ENCODE data around the gene SQOR.

The SQOR gene

DNA sequence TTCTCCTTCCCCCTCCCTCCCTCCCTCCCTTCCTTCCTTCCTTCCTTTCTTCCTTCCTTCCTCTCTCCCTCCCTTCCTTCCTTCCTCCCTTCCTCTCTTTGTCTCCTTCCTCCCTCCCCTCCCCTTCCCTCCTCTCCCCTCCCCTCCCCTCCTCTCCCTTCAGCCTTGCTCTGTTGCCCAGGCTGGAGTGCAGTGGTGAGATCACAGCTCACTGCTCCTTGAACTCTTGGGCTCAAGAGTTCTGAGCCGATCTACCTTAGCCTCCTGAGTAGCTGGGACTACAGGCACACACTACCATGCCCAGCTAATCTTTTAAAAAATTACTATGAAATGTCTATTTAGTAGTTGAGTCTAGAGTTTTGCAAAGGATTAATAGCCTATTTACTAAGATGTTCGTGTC, 32.2 kb downstream of the SQOR start:
- Histone ChIP-seq H3K9ac (ENCODE audit: low read length) (no peak overlapping the region), H3K4me3 (ENCODE audit: low read length) (no peak overlapping the region), H3K4me1 (ENCODE audit: low read length) (no peaks in the 10 kb centered on the region), H3K79me2 (ENCODE audit: low read length) (no peaks in the 10 kb centered on the region), H4K20me1 (ENCODE audit: insufficient read depth, low read length) (no peaks in the 10 kb centered on the region), H2AFZ (ENCODE audit: low read depth, low read length) (no peak overlapping the region), H3K4me2 (ENCODE audit: low read length) (no peak overlapping the region), H3K9me3 (ENCODE audit: insufficient read depth, low read length) (no peaks in the 10 kb centered on the region), H3K27me3 (ENCODE audit: low read depth, low read length) (no peaks in the 10 kb centered on the region), H3K36me3 (replicated peaks; ENCODE audit: low read depth, low read length) (no peaks in the 10 kb centered on the region), H3K27ac (ENCODE audit: low read length) (no peak overlapping the region)
- no peak for TF ChIP-seq EZH2phosphoT487 (IDR thresholded peaks at IDR 0.05; ENCODE audit: low read depth)
- TF ChIP-seq, protein P1, sequence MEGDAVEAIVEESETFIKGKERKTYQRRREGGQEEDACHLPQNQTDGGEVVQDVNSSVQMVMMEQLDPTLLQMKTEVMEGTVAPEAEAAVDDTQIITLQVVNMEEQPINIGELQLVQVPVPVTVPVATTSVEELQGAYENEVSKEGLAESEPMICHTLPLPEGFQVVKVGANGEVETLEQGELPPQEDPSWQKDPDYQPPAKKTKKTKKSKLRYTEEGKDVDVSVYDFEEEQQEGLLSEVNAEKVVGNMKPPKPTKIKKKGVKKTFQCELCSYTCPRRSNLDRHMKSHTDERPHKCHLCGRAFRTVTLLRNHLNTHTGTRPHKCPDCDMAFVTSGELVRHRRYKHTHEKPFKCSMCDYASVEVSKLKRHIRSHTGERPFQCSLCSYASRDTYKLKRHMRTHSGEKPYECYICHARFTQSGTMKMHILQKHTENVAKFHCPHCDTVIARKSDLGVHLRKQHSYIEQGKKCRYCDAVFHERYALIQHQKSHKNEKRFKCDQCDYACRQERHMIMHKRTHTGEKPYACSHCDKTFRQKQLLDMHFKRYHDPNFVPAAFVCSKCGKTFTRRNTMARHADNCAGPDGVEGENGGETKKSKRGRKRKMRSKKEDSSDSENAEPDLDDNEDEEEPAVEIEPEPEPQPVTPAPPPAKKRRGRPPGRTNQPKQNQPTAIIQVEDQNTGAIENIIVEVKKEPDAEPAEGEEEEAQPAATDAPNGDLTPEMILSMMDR (IDR thresholded peaks at IDR 0.05; ENCODE audit: low read depth, low read length), result no peak

DNA sequence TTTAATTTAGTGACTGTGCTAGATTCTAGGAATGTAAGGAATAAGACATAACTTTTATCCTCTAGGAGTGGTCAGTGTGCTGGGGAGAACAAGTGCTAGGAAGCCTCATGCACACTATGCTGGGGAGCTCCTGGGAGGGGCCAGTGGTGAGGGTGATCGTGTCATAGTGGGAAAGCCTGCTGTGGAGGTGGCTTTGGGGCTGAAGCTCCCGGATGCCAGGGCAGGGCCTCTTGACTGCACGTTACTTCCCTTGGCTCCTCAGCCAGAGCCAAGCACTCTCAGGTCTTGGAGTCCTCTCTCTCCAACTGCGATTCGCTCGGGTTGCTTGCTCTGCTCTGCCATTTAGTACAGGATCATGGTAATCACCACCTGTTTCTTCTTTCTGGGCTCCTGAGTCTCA, 33.6 kb downstream of the SQOR start:
- H3K27ac ChIP-seq (ENCODE audit: low read length), result no peak overlapping the region
- H4K20me1 ChIP-seq (ENCODE audit: insufficient read depth, low read length), result no peaks in the 10 kb centered on the region
- TF ChIP-seq, protein P1 (IDR thresholded peaks at IDR 0.05; ENCODE audit: low read depth, low read length), result no peak
- TF ChIP-seq EZH2phosphoT487 (IDR thresholded peaks at IDR 0.05; ENCODE audit: low read depth), result no peak
- no peak overlapping the region for H3K4me2 ChIP-seq (ENCODE audit: low read length)
- no peaks in the 10 kb centered on the region for H3K9me3 ChIP-seq (ENCODE audit: insufficient read depth, low read length)
- no peaks in the 10 kb centered on the region for H3K27me3 ChIP-seq (ENCODE audit: low read depth, low read length)
- H2AFZ ChIP-seq (ENCODE audit: low read depth, low read length), result no peak overlapping the region
- H3K36me3 ChIP-seq (replicated peaks; ENCODE audit: low read depth, low read length), result no peaks in the 10 kb centered on the region
- no peak overlapping the region for H3K4me3 ChIP-seq (ENCODE audit: low read length)
- H3K79me2 ChIP-seq (ENCODE audit: low read length), result no peaks in the 10 kb centered on the region
- no peaks in the 10 kb centered on the region for H3K4me1 ChIP-seq (ENCODE audit: low read length)
- H3K9ac ChIP-seq (ENCODE audit: low read length), result no peak overlapping the region

DNA sequence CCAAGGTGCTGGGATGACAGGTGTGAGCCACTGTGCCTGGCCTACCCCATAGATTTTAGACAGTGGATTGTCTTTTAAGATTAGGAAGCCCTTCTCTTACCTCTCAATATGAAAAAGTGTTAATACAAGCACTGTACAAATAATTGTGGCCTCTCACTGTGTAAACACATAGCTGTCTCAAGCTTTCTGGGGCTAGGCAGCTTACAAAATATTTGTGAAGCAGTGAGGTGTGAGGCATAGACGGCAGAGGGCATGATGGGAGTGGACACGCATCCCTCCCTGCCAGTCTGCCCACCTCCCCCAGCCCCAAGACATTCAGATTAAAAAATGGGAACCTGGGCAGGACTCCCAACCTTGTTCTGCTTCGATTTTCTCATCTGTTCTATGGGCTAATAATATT, 34.6 kb downstream of the SQOR start:
- Histone ChIP-seq H3K9me3 (ENCODE audit: insufficient read depth, low read length) (no peaks in the 10 kb centered on the region), H2AFZ (ENCODE audit: low read depth, low read length) (no peak overlapping the region), H3K36me3 (replicated peaks; ENCODE audit: low read depth, low read length) (no peaks in the 10 kb centered on the region), H3K27me3 (ENCODE audit: low read depth, low read length) (no peaks in the 10 kb centered on the region), H3K9ac (ENCODE audit: low read length) (no peak overlapping the region), H3K4me3 (ENCODE audit: low read length) (no peak overlapping the region), H4K20me1 (ENCODE audit: insufficient read depth, low read length) (no peaks in the 10 kb centered on the region), H3K4me1 (ENCODE audit: low read length) (no peaks in the 10 kb centered on the region), H3K79me2 (ENCODE audit: low read length) (no peaks in the 10 kb centered on the region), H3K4me2 (ENCODE audit: low read length) (no peak overlapping the region), H3K27ac (ENCODE audit: low read length) (no peak overlapping the region)
- TF ChIP-seq, protein P1 (IDR thresholded peaks at IDR 0.05; ENCODE audit: low read depth, low read length), result no peak
- TF ChIP-seq EZH2phosphoT487 (IDR thresholded peaks at IDR 0.05; ENCODE audit: low read depth), result no peak

DNA sequence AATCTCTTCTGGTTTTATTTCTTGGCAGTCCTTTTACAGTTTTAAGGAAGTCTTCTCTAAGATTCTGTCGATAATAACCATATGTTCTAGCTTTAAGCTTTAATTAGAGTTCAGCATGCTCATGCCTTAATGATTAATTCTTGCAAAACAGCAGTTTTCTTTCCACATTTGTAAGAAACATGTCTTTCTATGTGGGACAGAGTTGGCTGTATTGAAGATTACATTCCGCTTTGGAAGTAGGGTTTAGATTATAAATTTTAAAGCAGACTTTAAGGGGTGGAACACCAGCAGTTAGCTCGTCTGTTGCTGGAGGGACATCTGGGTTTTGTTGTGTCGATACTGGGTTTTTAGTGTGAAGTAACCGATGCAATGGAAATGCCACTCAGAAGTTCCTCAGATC, 35.3 kb downstream of the SQOR start:
- no peak overlapping the region for H2AFZ ChIP-seq (ENCODE audit: low read depth, low read length)
- no peaks in the 10 kb centered on the region for H3K36me3 ChIP-seq (replicated peaks; ENCODE audit: low read depth, low read length)
- no peaks in the 10 kb centered on the region for H3K9me3 ChIP-seq (ENCODE audit: insufficient read depth, low read length)
- H3K79me2 ChIP-seq (ENCODE audit: low read length), result no peaks in the 10 kb centered on the region
- no peak overlapping the region for H3K4me3 ChIP-seq (ENCODE audit: low read length)
- no peaks in the 10 kb centered on the region for H3K4me1 ChIP-seq (ENCODE audit: low read length)
- TF ChIP-seq, protein P1 (IDR thresholded peaks at IDR 0.05; ENCODE audit: low read depth, low read length), result no peak
- H3K4me2 ChIP-seq (ENCODE audit: low read length), result no peak overlapping the region
- no peaks in the 10 kb centered on the region for H3K27me3 ChIP-seq (ENCODE audit: low read depth, low read length)
- no peaks in the 10 kb centered on the region for H4K20me1 ChIP-seq (ENCODE audit: insufficient read depth, low read length)
- no peak overlapping the region for H3K27ac ChIP-seq (ENCODE audit: low read length)
- H3K9ac ChIP-seq (ENCODE audit: low read length), result no peak overlapping the region

All from OCI-LY3 (cell line).